ENCODE data around the gene YEATS4. TPM values are rescaled to one million over a fixed set of nuclear protein-coding genes. Genes with fewer than 3 reads are reported as not detected.

Gene YEATS4
- total and polyA plus RNA-seq, 9 of the 15 experiments (the other 6 are each of a cell fraction or from before 2014, with no cell fraction given): 25.9 to 92.2 (median 49.2) TPM

DNA sequence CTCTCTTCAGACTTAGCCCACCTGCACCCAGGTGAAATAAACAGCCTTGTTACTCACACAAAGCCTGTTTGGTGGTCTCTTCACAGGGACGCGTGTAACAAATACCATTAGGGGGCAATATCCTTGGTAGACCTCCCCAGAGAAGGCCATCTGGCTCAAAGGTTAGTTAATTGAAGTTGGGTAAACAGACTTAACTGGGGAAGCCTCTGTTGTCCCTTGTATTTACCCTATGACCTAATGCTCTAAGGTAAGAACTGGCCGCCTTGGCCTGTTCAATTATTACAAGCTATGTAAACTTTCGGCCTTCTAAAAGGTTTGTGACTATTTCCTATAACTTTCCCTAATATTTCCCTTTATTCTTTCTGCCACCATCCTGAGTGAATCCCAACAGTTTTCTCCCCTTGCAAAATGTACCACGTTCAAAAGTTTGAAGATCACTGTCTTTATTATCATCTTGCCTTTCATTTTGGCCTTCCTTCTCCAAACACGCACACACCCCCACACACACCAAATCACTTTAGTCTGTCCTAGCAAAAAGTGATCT is 26.7 kb upstream of the YEATS4 start (continued):
- TF ChIP-seq ARID4B (CRISPR knock-in tag; IDR thresholded peaks at IDR 0.05) (no peak), ZNF41 (CRISPR knock-in tag; conservative IDR thresholded peaks at IDR 0.05) (no peak), JUN (IDR thresholded peaks at IDR 0.05; ENCODE audit: borderline replicate concordance, low read depth, low read length) (no peak), JUN (CRISPR knock-in tag; IDR thresholded peaks at IDR 0.05; ENCODE audit: borderline replicate concordance) (no peak), PHF8 (IDR thresholded peaks at IDR 0.05; ENCODE audit: borderline replicate concordance, low read length) (no peak), MAZ (CRISPR knock-in tag; conservative IDR thresholded peaks at IDR 0.05 in 1 of 2, IDR thresholded peaks at IDR 0.05 in 1 of 2) (no peak)

GRCh38 chr12:69334158-69334557 is 25.4 kb upstream of the YEATS4 start:
- Histone ChIP-seq H3K79me2 (ENCODE audit: control insufficient read depth, insufficient read depth, low read length) (no peaks in the 10 kb centered on the region), H3K36me3 (ENCODE audit: control insufficient read depth, insufficient read depth, low read length) (no peaks in the 10 kb centered on the region), H3K27me3 (ENCODE audit: control insufficient read depth in 2 of 2, insufficient read depth in 2 of 2, low read length in 2 of 2) (no peaks in the 10 kb centered on the region), H3K9me3 (replicated peaks; ENCODE audit: control insufficient read depth, insufficient read depth, low read depth, low read length) (no peaks in the 10 kb centered on the region), H3K9ac (ENCODE audit: insufficient read depth in 1 of 2, low read depth in 2 of 2, low read length in 2 of 2) (no peak overlapping the region), H3K4me2 (ENCODE audit: insufficient read depth, low read length) (no peak overlapping the region), H3K27ac (ENCODE audit: extremely low read depth, low read depth, low read length) (no peak overlapping the region), H3K4me3 (no peak overlapping the region), H4K20me1 (replicated peaks; ENCODE audit: control insufficient read depth, insufficient read depth, low read length) (no peaks in the 10 kb centered on the region), H3K9me1 (ENCODE audit: control insufficient read depth, insufficient read depth, low read length) (no peaks in the 10 kb centered on the region), H2AFZ (ENCODE audit: low read depth, low read length) (no peak overlapping the region), H3K4me1 (replicated peaks in 1 of 2; ENCODE audit: control insufficient read depth in 2 of 2, insufficient read depth in 2 of 2, low read length in 2 of 2) (peaks cover 0 to 5% of the 10 kb centered on the region in 2 experiments)
- DNase-seq (ENCODE audit: extremely low read depth in 1 of 4, low spot score in 3 of 4) (no peak), ATAC-seq (no peak), FAIRE-seq (no peak)
- POLR2A ChIA-PET: interaction anchor here (0.6 to 1.3 kb wide), 2 partner anchors 8 to 175 kb away, joined by 3 read pairs; no protein-coding TSS in a partner anchor
- CTCF ChIA-PET (ENCODE audit: low intra/inter-chr PET ratio): no interaction called here
- peak; percentile 52; the same call in 1 of the 2 replicates for TF ChIP-seq ZNF316 (IDR thresholded peaks at IDR 0.05)
- TF ChIP-seq ARNT (IDR thresholded peaks at IDR 0.05): no peak
- TF ChIP-seq ZNF212 (CRISPR knock-in tag; IDR thresholded peaks at IDR 0.05): no peak
- TF ChIP-seq ZNF551 (CRISPR knock-in tag; IDR thresholded peaks at IDR 0.05): no peak
- intact Hi-C loops (cut with micrococcal nuclease) (no loop called here), in situ Hi-C loops (cut with MboI) (no loop called here)
- no TSS peak for BruUV-seq (replicated peaks)
